ENCODE data around the gene MORN5.

The MORN5 gene

DNA sequence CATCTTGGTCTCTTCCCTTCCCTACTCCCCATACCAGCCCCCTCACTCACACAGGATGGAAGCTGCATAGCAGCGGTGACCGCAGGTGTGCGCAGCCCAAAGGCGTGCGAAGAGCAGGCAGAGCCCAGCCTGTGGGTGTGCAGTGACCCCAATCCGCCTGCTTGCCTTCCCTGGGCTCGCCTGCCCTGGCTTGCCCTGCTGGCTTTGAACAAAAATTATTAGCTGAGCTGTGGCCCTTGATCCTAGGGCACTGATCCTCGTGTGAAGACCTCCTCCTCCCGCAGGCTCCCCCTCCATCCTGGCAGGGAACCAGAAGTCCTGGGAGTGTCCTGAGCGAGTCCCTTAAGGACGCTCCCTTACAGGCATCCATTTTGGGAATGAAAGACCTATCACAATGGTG, 31.9 kb downstream of the MORN5 start:
- no peak for DNase-seq (ENCODE audit: low read depth)

DNA sequence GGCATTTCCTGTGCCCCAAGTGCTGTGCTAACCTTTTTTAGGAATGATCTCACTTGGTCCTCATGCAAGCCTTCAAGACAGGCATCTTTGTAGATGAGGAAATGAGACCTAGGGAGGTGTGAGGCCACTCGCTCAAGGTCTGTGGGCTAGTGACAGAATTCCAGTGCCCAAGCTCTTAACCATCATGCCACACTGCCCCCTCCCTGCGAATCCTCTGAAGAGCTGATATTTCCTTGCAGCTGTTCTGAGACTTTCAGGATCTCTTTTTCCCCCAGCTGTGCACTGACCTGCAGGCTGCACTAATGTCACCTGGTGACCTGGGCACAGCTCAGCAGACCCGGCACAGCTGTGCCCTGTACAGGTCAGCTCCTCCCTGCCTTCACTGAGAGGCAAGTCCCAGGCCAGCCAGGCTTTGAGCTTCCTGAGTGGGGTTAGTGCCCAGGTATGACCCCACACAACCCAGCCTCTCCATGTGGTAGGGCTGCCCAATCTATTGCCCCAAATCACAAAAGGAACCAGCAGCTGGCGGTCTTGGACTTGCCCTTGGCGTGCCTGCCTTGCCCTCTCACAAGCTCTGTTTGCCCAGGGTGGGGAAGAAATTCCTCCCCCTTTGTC, 32.7 kb downstream of the MORN5 start:
- no peak for DNase-seq (ENCODE audit: low read depth)

GRCh38 chr9:122192914-122193525, 33.3 kb downstream of the MORN5 start:
- no peak for DNase-seq (ENCODE audit: low read depth)

GRCh38 chr9:122193651-122194050, 33.9 kb downstream of the MORN5 start:
- DNase-seq (ENCODE audit: low read depth), result no peak

GRCh38 chr9:122195875-122196274, 36.2 kb downstream of the MORN5 start:
- no peak for DNase-seq (ENCODE audit: low read depth)

GRCh38 chr9:122197426-122197825, 37.7 kb downstream of the MORN5 start:
- DNase-seq (ENCODE audit: low read depth), result no peak

DNA sequence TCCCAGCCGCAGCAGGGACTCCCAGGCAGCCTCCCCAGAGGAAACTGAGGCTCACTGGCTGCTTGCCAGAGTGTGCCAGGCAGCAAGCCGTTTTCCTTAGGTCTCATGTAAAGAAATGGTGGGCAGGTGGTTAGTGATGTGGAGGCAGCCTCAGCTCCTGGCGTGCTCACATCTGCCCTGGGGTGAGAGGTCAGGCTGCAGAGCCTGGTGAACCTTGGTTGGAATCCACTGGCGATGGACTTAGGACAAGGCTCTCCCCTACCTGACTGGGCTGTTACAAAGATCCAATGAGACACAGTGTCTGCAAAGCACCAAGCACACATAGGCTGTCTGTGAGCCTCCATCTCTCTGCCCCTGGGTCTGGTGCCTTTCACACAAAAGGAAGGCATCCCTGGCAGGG, 38.2 kb downstream of the MORN5 start:
- no peak for DNase-seq (ENCODE audit: low read depth)

DNA sequence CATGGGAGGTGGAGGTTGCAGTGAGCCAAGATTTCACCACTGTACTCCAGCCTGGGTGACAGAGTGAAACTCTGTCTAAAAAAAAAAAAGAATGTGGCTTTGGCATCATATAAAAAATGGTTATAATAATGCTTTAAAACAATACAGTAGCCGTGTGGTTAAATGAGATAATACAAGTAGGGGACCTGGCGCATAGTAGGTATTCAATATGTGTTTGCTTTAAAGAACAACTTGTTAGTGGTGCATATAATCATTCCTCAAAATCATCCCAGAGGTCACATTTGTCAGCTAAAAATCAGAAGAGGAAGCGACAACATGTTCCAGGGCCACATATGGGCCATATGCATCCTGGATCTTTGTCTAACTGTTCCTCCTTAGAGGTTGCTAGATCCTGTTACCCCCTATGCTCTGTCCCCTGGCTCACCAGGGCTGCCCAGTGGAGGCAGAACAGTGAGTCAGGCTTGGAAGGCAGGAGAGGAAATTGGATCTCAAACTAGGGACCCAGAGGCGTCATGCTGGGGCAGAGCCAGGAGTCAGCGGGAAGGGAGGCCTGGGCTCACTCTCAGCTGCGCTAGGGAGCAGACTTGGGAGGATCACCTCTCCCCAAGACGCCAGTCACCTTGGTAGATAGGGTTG, 41.4 kb downstream of the MORN5 start:
- DNase-seq (ENCODE audit: low read depth), result no peak

GRCh38 chr9:122201641-122202040, 41.9 kb downstream of the MORN5 start:
- DNase-seq (ENCODE audit: low read depth), result no peak

- no peak for DNase-seq (ENCODE audit: low read depth)
Measured at GRCh38 chr9:122202111-122202510, 42.4 kb downstream of the MORN5 start.

DNA sequence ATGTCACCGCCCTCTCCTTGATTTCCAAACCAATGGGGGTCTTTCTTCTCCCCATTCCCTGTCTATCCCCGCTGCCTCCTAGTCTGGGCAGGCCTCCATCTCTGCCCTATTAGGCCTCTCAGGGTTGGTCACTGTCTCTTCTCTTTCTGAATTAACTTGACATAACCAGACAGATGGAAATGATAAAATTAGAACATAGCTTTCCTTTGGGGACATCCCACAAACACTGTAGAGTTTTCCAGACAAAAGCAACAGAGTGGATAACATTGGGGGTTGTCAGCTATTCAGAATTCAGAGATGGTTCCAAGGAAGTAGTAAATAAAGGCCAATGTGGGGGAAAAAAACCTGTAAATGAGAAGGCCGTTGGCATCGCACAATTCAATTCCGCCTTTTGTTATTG, 44.3 kb downstream of the MORN5 start:
- no peak for DNase-seq (ENCODE audit: low read depth)

DNA sequence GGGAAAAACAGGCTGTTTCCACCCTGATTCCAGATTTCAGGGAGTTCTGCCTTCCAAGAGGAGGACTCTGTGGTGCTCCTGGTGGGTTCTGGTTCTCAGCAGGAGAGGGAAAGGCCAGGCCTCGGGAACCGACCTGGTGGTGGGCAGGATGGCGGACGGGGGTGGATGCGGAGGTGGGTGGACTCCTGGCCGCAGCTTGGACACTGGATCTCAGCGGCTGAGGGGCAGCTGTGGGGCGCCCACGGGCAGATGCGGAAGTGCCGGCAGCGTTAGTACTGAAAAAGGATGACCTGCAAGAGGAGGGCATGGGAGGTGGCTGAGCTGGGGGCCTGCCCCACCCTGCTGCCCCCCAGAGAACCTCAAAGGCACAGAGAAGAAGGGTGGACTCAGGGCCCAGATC, 44.8 kb downstream of the MORN5 start:
- DNase-seq (ENCODE audit: low read depth), result no peak

DNA sequence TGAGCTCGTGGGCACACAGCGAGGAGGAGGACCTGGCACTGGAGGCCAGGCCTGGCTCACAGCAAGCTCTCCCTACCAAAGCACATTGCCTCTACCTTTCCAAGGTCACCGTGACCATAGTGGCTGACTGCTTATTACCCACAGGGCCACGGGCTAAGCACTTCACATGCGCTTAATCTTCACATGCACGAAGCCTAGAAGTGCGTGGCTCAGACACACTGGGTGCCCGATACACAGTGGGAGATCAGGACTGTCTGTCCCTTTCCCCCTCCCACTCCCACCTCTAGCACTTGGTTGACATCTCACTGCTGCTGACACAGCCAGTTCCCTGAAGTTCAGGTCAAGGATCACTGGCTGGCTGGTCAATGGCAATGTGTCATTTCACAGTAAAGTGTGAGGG, 45.5 kb downstream of the MORN5 start:
- no peak for DNase-seq (ENCODE audit: low read depth)

- no peak for DNase-seq (ENCODE audit: low read depth)
Measured at GRCh38 chr9:122206118-122207046, 46.7 kb downstream of the MORN5 start.

GRCh38 chr9:122207096-122207495, 47.4 kb downstream of the MORN5 start:
- DNase-seq (ENCODE audit: low read depth), result no peak

DNA sequence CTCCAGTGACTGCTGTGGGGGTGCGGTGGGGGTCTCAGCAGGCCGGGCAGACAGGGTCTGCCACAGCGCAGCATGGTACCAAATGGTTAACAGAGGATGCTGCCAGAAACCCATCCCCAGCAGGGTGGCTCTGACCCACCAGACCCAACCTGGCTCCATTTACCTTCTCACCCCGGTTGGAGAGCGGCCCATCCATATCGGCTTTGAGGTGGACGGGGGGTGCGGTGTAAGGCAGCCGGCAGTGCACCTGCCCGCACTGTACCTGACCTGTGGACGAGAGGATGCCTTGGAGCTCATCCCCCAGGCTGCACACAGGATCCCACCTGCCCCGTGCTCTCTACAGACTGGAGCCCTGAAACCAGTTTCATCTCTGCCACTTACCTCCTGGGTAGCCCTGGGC, 49.7 kb downstream of the MORN5 start:
- no peak for DNase-seq (ENCODE audit: low read depth)

DNA sequence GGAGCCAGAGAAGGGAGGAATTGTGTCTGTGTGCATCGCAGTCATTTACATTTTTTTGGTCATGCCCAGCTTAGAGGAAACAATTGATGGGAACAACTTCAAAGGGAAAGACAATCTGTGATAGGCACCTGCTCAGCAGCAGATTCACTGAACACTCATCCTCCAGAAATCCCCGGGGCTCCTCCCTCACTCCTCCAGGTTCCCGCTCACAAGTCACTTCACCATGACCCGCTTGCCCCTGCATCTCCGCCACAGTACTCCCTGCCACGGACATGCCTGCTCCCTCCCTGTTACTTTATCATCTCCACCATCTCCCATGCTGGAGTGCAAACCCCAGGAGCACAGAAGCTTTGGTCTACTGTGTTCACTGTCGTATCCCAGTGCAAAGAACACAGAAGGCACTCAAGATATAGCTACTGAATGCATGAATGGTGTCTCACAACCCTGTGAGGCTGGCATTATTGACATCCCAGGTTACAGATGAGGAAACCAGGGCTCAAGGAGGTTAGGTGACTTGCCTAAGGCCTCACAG, 52.8 kb downstream of the MORN5 start:
- DNase-seq (ENCODE audit: low read depth), result no peak

DNA sequence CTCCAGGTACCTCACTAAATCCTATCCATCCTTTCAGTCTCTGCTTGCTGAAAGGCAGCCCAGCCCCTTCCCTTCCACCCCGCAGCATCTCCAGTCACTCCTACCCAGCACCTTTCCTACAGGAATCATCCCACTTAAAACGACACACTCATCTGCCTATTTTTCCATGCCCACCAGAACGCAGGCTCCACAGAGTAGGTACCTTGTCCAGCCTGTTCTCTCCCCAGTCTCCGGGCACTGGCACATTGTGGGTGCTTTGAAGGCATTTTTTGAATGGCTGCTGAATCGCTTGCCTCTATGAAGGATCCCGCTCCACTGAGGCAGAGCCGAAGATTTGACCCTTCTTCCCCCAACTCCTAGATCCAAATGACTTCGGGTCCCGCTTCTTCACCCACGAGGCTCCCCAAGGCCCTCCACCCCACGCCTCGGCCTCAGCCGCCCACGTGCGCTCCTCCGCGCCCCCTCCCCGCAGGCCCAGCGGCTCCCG, 53.4 kb downstream of the MORN5 start:
- DNase-seq (ENCODE audit: low read depth), result no peak

- peak; percentile 15 for DNase-seq (ENCODE audit: low read depth)
Measured at GRCh38 chr9:122213589-122214413, 54.1 kb downstream of the MORN5 start.

- DNase-seq (ENCODE audit: low read depth), result no peak
Measured at GRCh38 chr9:122214507-122214906, 54.8 kb downstream of the MORN5 start.

- no peak for DNase-seq (ENCODE audit: low read depth)
Measured at GRCh38 chr9:122215663-122216062, 56.0 kb downstream of the MORN5 start.
